RWPE1 (cell line): ENCODE measurements around the gene CLPTM1L.

Source experiments
- CTCF ChIA-PET: fragments of 350-600 bp; sonication (Branson Sonifier 250); formaldehyde crosslinking; extraction: SDS; loops from one replicate; lab custom pipeline; 2021; lab: Yijun Ruan, JAX
- POLR2A ChIA-PET: fragments of 400-600 bp; formaldehyde crosslinking; extraction: SDS; loops from one replicate; lab custom pipeline; 2020; ENCODE audit warnings: antibody characterized with exemption; ENCODE audit not compliant: low non-redundant PET; lab: Yijun Ruan, JAX
- DNase-seq: peaks from one replicate; pipeline ENCODE4 v3.0.0; 2012; ENCODE audit warnings: low spot score
- H3K27ac ChIP-seq: fragments of 450-650 bp; 2 replicates; pipeline ENCODE4 v1.5.1; 2017
- TF ChIP-seq, protein P1 (sequence below): fragments of 450-650 bp; conservative IDR thresholded peaks from 2 replicates; pipeline ENCODE4 v1.5.1; 2017; ENCODE audit warnings: low read depth, mild to moderate bottlenecking

Gene CLPTM1L

DNA sequence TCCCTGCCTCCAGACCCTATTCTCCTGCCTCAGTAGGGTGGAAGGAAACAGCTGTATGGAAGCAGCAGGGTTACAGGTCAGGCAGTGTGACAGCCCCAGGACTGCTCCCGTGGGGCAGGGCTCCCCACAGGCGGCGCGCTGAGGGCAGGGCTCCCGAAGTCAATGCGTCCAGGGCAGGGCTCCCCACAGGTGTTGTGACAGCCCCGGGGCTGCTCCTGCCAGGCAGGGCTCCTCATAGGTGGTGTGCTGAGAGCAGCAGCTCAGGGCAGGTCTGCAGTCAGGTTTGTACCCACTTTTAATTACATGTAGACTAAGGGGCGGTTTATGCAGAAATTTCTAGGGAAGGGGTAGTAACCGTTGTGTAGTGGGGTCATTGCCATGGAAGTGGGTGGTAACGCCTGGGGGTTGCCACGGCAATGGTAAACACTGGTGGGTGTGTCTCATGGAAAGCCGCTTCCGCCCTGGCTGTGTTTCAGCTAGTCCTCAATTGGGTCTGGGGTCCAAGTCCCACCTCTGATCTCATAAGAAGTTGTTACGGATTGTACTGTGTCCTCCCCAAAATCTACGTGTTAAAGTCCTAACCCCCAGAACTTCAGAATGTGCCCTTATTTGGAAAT lies 33.4 kb downstream of the CLPTM1L start:
- TF ChIP-seq, protein P1, sequence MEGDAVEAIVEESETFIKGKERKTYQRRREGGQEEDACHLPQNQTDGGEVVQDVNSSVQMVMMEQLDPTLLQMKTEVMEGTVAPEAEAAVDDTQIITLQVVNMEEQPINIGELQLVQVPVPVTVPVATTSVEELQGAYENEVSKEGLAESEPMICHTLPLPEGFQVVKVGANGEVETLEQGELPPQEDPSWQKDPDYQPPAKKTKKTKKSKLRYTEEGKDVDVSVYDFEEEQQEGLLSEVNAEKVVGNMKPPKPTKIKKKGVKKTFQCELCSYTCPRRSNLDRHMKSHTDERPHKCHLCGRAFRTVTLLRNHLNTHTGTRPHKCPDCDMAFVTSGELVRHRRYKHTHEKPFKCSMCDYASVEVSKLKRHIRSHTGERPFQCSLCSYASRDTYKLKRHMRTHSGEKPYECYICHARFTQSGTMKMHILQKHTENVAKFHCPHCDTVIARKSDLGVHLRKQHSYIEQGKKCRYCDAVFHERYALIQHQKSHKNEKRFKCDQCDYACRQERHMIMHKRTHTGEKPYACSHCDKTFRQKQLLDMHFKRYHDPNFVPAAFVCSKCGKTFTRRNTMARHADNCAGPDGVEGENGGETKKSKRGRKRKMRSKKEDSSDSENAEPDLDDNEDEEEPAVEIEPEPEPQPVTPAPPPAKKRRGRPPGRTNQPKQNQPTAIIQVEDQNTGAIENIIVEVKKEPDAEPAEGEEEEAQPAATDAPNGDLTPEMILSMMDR = no peak
- DNase-seq = no peak
- CTCF ChIA-PET = no interaction called here
- H3K27ac ChIP-seq = no peak overlapping the region
- POLR2A ChIA-PET = no interaction called here

- DNase-seq = no peak
- CTCF ChIA-PET = no interaction called here
- TF ChIP-seq, protein P1 = no peak
- H3K27ac ChIP-seq = no peak overlapping the region
- POLR2A ChIA-PET = no interaction called here
These were observed 34.8 kb downstream of the CLPTM1L start for GRCh38 chr5:1310118-1310517.

- POLR2A ChIA-PET = no interaction called here
- CTCF ChIA-PET = no interaction called here
- DNase-seq = no peak
- H3K27ac ChIP-seq = no peak overlapping the region
- TF ChIP-seq, protein P1 = no peak
These were observed 40.9 kb downstream of the CLPTM1L start for GRCh38 chr5:1304033-1304432.

DNA sequence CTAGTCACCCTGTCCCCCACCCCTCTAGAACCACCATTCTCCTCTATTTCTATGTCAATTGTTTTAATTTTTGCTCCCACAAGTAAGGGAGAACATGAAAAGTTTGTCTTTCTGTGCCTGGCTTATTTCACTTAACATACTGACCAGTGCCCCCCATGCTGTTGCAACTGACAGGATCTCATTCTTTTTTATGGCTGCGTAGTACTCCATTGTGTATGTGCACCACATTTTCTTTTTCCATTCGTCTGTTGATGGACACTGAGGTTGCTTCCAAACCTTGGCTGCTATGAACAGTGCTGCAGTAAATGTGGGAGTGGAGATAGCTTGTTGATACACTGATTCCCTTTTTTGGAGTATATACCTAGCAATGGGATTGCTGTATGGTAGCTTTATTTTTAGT lies 42.6 kb downstream of the CLPTM1L start:
- POLR2A ChIA-PET = interaction anchor here (1.0 kb wide), 1 partner anchor 63 kb away, joined by 3 read pairs; no protein-coding TSS in a partner anchor
- no peak for DNase-seq
- H3K27ac ChIP-seq = no peak overlapping the region
- CTCF ChIA-PET = no interaction called here
- TF ChIP-seq, protein P1 = no peak

GRCh38 chr5:1300581-1301083 lies 44.3 kb downstream of the CLPTM1L start:
- TF ChIP-seq, protein P1 = no peak
- no peak overlapping the region for H3K27ac ChIP-seq
- no peak for DNase-seq
- CTCF ChIA-PET = interaction anchor here (0.6 to 1.0 kb wide), 2 partner anchors 18 to 318 kb away, joined by 3 read pairs; no protein-coding TSS in a partner anchor
- POLR2A ChIA-PET = no interaction called here

GRCh38 chr5:1299961-1300360 lies 44.9 kb downstream of the CLPTM1L start:
- no peak overlapping the region for H3K27ac ChIP-seq
- no peak for DNase-seq
- POLR2A ChIA-PET = no interaction called here
- TF ChIP-seq, protein P1 = no peak
- CTCF ChIA-PET = interaction anchor here (1.0 kb wide), 1 partner anchor 19 kb away, joined by 3 read pairs; no protein-coding TSS in a partner anchor
